Measurements from ENCODE around the gene DFFB.

DNA sequence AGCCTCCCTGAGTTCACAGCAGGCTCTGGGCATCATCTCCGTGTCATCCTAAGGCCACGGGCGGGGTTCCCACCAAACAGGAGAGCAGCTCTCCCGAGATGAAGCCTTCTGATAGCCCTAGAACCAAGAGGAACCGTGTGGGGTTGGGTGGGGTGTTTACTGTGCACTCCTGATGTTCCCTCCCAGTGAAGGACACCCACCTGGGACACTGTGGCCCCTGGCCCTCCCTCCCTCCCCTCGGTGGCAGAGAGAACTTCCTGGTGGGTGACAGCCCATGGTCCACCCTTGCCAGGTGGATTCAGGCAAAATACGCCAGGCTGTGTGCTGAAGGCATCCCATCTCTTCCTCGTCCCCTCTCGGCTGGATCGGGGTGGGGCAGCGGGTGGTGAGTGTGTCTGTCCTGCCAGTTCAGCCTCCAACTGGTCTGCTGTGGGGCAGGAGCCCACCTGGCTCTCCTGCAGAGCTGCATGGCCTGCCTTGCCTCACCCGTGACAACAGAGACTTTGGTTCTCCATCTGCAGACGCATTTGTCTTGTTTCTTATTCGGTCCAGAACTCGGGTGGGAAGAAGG, 58.4 kb downstream of the DFFB start:
- TF ChIP-seq, protein P1, sequence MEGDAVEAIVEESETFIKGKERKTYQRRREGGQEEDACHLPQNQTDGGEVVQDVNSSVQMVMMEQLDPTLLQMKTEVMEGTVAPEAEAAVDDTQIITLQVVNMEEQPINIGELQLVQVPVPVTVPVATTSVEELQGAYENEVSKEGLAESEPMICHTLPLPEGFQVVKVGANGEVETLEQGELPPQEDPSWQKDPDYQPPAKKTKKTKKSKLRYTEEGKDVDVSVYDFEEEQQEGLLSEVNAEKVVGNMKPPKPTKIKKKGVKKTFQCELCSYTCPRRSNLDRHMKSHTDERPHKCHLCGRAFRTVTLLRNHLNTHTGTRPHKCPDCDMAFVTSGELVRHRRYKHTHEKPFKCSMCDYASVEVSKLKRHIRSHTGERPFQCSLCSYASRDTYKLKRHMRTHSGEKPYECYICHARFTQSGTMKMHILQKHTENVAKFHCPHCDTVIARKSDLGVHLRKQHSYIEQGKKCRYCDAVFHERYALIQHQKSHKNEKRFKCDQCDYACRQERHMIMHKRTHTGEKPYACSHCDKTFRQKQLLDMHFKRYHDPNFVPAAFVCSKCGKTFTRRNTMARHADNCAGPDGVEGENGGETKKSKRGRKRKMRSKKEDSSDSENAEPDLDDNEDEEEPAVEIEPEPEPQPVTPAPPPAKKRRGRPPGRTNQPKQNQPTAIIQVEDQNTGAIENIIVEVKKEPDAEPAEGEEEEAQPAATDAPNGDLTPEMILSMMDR (conservative IDR thresholded peaks at IDR 0.05 in 1 of 2, IDR thresholded peaks at IDR 0.05 in 1 of 2; ENCODE audit: low read depth in 1 of 2, low read length in 2 of 2) = no peak
- TF ChIP-seq EZH2 (IDR thresholded peaks at IDR 0.05; ENCODE audit: low read length, missing control alignments) = no peak

Measured in fibroblast of lung (primary cell).